Measurements from ENCODE around the gene MYF5.

MYF5 gene

GRCh38 chr12:80712866-80713265, 3.8 kb upstream of the MYF5 start:
- no peak for TF ChIP-seq CTCF (IDR thresholded peaks at IDR 0.05; ENCODE audit: insufficient read depth, low read depth, low read length, missing control alignments)
- H3K4me3 ChIP-seq (ENCODE audit: low read depth, low read length), result no peak overlapping the region
- no peak for DNase-seq (ENCODE audit: low read depth)

DNA sequence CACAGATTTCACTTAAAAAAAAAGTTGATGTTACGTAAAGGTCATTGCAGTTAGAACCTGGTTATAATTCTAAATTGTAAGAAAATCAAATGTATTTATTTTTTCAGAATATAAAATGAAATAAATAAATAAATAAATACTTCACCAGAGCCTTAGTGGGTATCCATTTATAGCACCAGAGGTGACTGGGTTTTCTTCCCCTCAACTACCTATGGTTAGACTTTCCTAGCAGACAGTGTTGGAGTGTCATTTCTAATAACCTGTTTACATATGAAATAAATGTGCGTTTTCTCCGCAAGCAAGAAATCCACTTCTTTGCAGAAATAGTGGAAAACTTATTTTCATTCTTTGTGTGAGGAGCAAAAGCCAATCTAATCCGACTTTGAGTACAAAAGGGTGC, 3.3 kb upstream of the MYF5 start:
- no peak for TF ChIP-seq CTCF (IDR thresholded peaks at IDR 0.05; ENCODE audit: insufficient read depth, low read depth, low read length, missing control alignments)
- no peak for DNase-seq (ENCODE audit: low read depth)
- no peak overlapping the region for H3K4me3 ChIP-seq (ENCODE audit: low read depth, low read length)

DNA sequence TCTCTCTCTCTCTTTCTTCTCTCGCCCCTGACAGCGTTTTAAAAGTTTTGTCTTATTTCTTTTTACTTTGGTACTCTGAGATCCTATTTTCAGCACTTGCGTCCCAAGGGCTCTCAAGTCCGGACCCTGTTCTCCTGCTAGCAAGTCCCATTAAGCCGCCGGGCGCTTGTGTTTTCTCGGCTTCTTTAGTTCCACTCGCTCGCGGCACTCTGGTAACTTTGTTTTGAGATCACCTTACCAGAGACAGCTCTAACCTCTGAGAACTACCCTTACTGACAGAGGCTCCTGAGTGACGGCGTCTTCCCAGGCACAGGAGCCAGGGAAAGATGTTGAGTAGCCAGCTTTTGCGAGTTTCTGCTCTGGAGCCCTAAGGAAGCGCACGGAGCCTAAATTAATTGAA, 2.7 kb upstream of the MYF5 start:
- H3K4me3 ChIP-seq (ENCODE audit: low read depth, low read length), result no peak overlapping the region
- no peak for TF ChIP-seq CTCF (IDR thresholded peaks at IDR 0.05; ENCODE audit: insufficient read depth, low read depth, low read length, missing control alignments)

DNA sequence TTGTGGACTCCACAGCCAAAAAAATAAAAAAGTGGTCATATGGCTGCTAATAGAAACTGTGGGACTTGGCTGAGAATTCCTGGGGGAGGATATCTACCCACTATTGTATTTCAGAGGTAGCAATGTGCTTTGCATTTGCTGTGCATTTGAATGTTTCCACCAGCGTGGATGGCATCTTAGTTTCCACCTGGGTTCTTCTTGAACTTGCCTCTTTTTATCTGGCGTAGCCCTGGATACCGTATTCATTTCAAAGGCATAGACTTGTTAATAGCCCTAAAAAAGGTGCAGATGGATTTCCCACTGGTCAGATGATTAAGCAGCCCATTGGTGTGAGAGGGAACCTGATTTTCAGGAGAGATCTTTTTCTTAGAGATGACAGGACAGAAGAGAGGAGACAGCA, 1.9 kb upstream of the MYF5 start:
- no peak for DNase-seq (ENCODE audit: low read depth)
- no peak for TF ChIP-seq CTCF (IDR thresholded peaks at IDR 0.05; ENCODE audit: insufficient read depth, low read depth, low read length, missing control alignments)
- no peak overlapping the region for H3K4me3 ChIP-seq (ENCODE audit: low read depth, low read length)

More for the DNA sequence above, 2.7 kb upstream of the MYF5 start:
- no peak for DNase-seq (ENCODE audit: low read depth)

DNA sequence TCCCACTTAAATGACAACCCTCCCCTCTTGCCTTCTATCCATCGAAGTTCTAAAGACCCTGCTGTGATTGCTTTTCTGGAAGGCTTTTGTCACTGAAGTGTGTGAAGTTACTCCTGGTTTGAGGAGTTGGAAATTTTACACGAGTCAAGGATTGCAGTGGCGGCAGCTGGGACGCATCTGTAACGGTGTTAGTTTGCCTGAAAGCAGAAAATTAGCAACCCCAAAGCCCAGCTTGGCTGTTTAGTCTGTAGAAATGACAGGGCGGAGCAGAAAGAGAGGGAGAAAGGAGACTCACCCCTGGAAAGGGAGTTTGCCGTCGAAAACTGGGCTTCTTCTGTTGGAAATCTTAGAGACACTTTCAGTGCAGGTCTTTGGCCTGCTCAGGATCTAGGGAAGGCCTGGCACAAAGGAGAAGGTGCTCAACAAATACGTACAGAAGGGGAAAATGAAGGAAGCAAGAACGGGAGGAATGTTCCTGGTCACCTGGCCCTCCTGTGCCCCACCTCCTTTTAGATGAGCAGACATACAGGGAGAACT, 931 bp upstream of the MYF5 start:
- no peak for DNase-seq (ENCODE audit: low read depth)
- no peak for TF ChIP-seq CTCF (IDR thresholded peaks at IDR 0.05; ENCODE audit: insufficient read depth, low read depth, low read length, missing control alignments)
- no peak overlapping the region for H3K4me3 ChIP-seq (ENCODE audit: low read depth, low read length)

DNA sequence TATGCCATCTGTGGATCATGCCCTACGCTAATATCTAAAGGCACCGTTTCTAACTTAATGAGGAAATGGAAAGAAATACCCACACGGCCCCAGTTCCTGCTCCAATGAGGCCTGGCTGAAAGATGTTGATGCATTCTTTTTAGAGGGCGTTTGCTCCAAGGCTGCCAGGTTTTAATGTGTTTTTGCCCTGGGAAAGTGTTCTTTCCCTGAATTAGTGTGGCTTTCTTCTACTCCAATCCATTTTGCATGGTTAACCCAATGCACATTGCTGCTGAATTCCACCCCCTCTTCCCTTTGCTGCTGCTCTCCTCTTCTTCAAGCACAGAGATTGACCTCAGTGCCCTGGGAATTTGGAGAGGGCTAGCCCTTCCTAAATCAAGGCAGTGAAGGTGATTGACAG, 1.1 kb downstream of the MYF5 start:
- no peak for TF ChIP-seq CTCF (IDR thresholded peaks at IDR 0.05; ENCODE audit: insufficient read depth, low read depth, low read length, missing control alignments)
- no peak for DNase-seq (ENCODE audit: low read depth)
- no peak overlapping the region for H3K4me3 ChIP-seq (ENCODE audit: low read depth, low read length)

- no peak for TF ChIP-seq CTCF (IDR thresholded peaks at IDR 0.05; ENCODE audit: insufficient read depth, low read depth, low read length, missing control alignments)
- DNase-seq (ENCODE audit: low read depth), result no peak
- H3K4me3 ChIP-seq (ENCODE audit: low read depth, low read length), result no peak overlapping the region
Observed at GRCh38 chr12:80720516-80720915, 3.8 kb downstream of the MYF5 start.

All from GM12865 (cell line).